HG02610 (cell line): ENCODE measurements around the gene CYP2B6.
"Not testable (repeated sequence)": the region's sequence is repeated elsewhere in the genome, so short reads cannot be mapped to it uniquely, and the experiment has no call there.

Experiments used
- ATAC-seq: cut with Tn5 transposase; IDR thresholded peaks from one replicate; pipeline ENCODE4 v1.9.1; 2021; ENCODE audit warnings: mild to moderate bottlenecking, moderate library complexity; ENCODE audit not compliant: unreplicated experiment

Gene CYP2B6

GRCh38 chr19:41029524-41030432, 38.7 kb downstream of the CYP2B6 start:
- no peak for ATAC-seq

- ATAC-seq = no peak
These were observed 39.6 kb downstream of the CYP2B6 start for GRCh38 chr19:41030651-41031050.

GRCh38 chr19:41031916-41032315, 40.8 kb downstream of the CYP2B6 start:
- no peak for ATAC-seq

GRCh38 chr19:41033324-41033723, 42.2 kb downstream of the CYP2B6 start:
- ATAC-seq = not testable (repeated sequence)

GRCh38 chr19:41039806-41040205, 48.7 kb downstream of the CYP2B6 start:
- no peak for ATAC-seq

- not testable (repeated sequence) for ATAC-seq
These were observed 54.0 kb downstream of the CYP2B6 start for GRCh38 chr19:41045095-41045494.

GRCh38 chr19:41050426-41050825, 59.3 kb downstream of the CYP2B6 start:
- no peak for ATAC-seq

GRCh38 chr19:41052162-41052561, 61.1 kb downstream of the CYP2B6 start:
- ATAC-seq = not testable (repeated sequence)

GRCh38 chr19:41053331-41053730, 62.2 kb downstream of the CYP2B6 start:
- ATAC-seq = not testable (repeated sequence)

GRCh38 chr19:41064974-41065569, 74.0 kb downstream of the CYP2B6 start:
- no peak for ATAC-seq
